ENCODE results near the gene PDLIM5. TPM values are rescaled to one million over a fixed set of nuclear protein-coding genes. Genes with fewer than 3 reads are reported as not detected.

The PDLIM5 gene
- total RNA-seq, 2 experiments from 2014 or later, result 14.8 to 18.3 TPM

- ChIA-PET CTCF (no interaction called here), POLR2A (no interaction called here)
- Mint-ChIP-seq H3K27ac (no peak overlapping the region), H3K4me3 (no peak overlapping the region), H3K9me3 (no peaks in the 10 kb centered on the region), H3K36me3 (ENCODE audit: low read depth) (no peaks in the 10 kb centered on the region), H3K4me1 (ENCODE audit: low read depth) (no peaks in the 10 kb centered on the region), H3K27me3 (peaks cover 16% of the 10 kb centered on the region)
- intact Hi-C loops (cut with micrococcal nuclease), result no loop called here
- no peak for ATAC-seq
- TF ChIP-seq CTCF (IDR thresholded peaks at IDR 0.05), result no peak
- no peak for DNase-seq
These were observed 35.4 kb upstream of the PDLIM5 start for GRCh38 chr4:94416335-94416734.

- Mint-ChIP-seq H3K4me3 (no peak overlapping the region), H3K36me3 (ENCODE audit: low read depth) (no peaks in the 10 kb centered on the region), H3K9me3 (no peaks in the 10 kb centered on the region), H3K27ac (no peak overlapping the region), H3K27me3 (peaks cover 16% of the 10 kb centered on the region), H3K4me1 (ENCODE audit: low read depth) (no peaks in the 10 kb centered on the region)
- ChIA-PET CTCF (interaction anchor here (0.8 kb wide), 1 partner anchor 8 kb away, joined by 3 read pairs; no protein-coding TSS in a partner anchor), POLR2A (no interaction called here)
- ATAC-seq, result no peak
- TF ChIP-seq CTCF (IDR thresholded peaks at IDR 0.05), result no peak
- no peak for DNase-seq
- intact Hi-C loops (cut with micrococcal nuclease), result no loop called here
These were observed 34.8 kb upstream of the PDLIM5 start for GRCh38 chr4:94416981-94417380.

GRCh38 chr4:94419549-94419948 lies 32.2 kb upstream of the PDLIM5 start:
- DNase-seq, result no peak
- CTCF ChIA-PET, result interaction anchor here (2.7 kb wide), 1 partner anchor 12 kb away, joined by 19 read pairs; no protein-coding TSS in a partner anchor
- Mint-ChIP-seq H3K27me3 (peaks cover 10% of the 10 kb centered on the region), H3K9me3 (no peaks in the 10 kb centered on the region), H3K4me1 (ENCODE audit: low read depth) (no peaks in the 10 kb centered on the region), H3K36me3 (ENCODE audit: low read depth) (no peaks in the 10 kb centered on the region), H3K4me3 (no peak overlapping the region), H3K27ac (no peak overlapping the region)
- POLR2A ChIA-PET, result no interaction called here
- ATAC-seq, result no peak
- intact Hi-C loops (cut with micrococcal nuclease), result no loop called here
- TF ChIP-seq CTCF (IDR thresholded peaks at IDR 0.05), result no peak

GRCh38 chr4:94419956-94420355 lies 31.8 kb upstream of the PDLIM5 start:
- no peak for TF ChIP-seq CTCF (IDR thresholded peaks at IDR 0.05)
- no peaks in the 10 kb centered on the region for H3K9me3 Mint-ChIP-seq

GRCh38 chr4:94420356-94420755 lies 31.4 kb upstream of the PDLIM5 start:
- POLR2A ChIA-PET, result no interaction called here
- no peak for TF ChIP-seq CTCF (IDR thresholded peaks at IDR 0.05)
- H3K4me3 Mint-ChIP-seq, result no peak overlapping the region
- ATAC-seq, result no peak
- no peak overlapping the region for H3K27ac Mint-ChIP-seq
- intact Hi-C loops (cut with micrococcal nuclease), result no loop called here
- no peaks in the 10 kb centered on the region for H3K4me1 Mint-ChIP-seq (ENCODE audit: low read depth)
- CTCF ChIA-PET, result no interaction called here
- no peaks in the 10 kb centered on the region for H3K36me3 Mint-ChIP-seq (ENCODE audit: low read depth)
- DNase-seq, result no peak
- H3K27me3 Mint-ChIP-seq, result peaks cover 8% of the 10 kb centered on the region
- H3K9me3 Mint-ChIP-seq, result peaks cover under 1% of the 10 kb centered on the region

More at GRCh38 chr4:94419956-94420355, 31.8 kb upstream of the PDLIM5 start:
- Mint-ChIP-seq H3K4me1 (ENCODE audit: low read depth) (no peaks in the 10 kb centered on the region), H3K36me3 (ENCODE audit: low read depth) (no peaks in the 10 kb centered on the region), H3K27me3 (peaks cover 9% of the 10 kb centered on the region), H3K4me3 (no peak overlapping the region), H3K27ac (no peak overlapping the region)
- DNase-seq, result no peak
- no peak for ATAC-seq
- POLR2A ChIA-PET, result no interaction called here
- intact Hi-C loops (cut with micrococcal nuclease), result no loop called here
- CTCF ChIA-PET, result interaction anchor here (2.7 kb wide), 1 partner anchor 13 kb away, joined by 19 read pairs; no protein-coding TSS in a partner anchor

Measured in activated CD8-positive, alpha-beta T cell treated with anti-CD3 and anti-CD28 coated beads for 36 hours (primary cell).